ENCODE data around the gene IL1A.
"Not testable (repeated sequence)": the region's sequence is repeated elsewhere in the genome, so short reads cannot be mapped to it uniquely, and the experiment has no call there.

Gene IL1A, protein sequence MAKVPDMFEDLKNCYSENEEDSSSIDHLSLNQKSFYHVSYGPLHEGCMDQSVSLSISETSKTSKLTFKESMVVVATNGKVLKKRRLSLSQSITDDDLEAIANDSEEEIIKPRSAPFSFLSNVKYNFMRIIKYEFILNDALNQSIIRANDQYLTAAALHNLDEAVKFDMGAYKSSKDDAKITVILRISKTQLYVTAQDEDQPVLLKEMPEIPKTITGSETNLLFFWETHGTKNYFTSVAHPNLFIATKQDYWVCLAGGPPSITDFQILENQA

DNA sequence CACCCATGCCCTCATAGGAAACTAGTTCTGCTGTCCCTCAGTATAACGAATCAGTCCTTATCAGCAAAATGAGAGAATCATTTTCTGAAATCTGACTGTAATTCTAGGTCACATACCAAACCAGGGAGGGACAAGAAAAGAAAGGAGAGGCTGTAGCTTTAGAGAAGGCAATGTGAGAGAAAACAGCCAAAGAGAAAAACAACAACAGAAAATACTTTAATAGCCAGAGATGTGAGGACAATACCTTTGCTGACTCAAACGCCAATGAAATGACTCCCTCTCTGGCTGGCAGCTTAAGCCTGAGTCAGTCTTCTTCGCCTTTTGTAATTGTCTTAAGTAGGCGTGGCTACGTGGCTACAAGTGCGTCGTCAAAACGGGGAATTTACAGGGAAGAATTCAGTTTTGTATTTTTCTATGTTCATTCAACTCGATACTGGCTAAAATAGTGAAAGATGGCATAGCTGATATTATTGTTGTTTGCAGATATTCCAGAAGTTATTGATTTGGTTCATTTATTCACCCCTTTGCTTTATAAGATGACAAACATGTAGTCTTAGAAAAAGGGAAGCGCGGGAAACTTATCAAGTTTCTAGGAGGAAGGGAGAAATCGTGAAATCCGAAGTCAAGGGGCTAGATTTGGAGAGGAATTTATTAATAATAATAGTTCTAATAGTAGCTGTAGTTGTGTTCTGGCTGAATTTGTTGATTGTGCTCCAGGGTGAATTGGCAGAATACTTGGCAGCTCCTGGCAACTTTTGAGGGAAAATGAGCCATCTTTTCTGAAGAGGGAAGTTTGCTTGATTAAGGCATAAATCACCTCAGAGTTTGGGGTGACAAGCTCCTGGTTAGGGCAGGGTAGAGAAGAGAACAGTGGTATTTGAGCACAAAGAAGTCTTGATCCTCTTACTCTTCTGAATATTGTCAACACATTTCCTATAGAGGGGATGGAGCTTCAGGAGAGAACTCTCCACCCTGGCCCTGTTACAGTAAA is at the start of gene IL1A:
IL1A (minus strand) TSS at position 295 of the 991 bp plus-strand sequence. CDS start 723 bp downstream, outside the sequence.
- no peak for DNase-seq (ENCODE audit: low read depth in 1 of 2, low spot score in 1 of 2)

DNA sequence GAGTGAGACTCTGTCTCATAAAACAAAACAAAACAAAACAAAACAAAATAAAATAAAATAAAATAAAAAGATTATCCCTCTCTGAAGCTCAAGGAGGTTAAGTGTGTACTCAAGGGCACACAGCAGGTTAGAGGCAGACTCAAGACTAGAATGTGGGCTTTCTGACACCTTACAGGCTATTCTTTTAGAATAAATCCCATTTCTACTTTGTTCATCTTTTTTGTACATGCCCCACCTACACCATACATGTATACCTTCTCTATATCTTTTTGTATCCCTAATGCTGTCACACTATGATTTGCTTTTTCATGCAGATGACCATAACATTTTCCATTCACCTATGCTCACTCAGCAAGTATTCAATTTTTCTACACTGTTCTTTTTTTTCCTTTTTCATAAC is 49.7 kb upstream of the IL1A start:
- no peak for DNase-seq (ENCODE audit: low read depth in 1 of 2, low spot score in 1 of 2)

DNA sequence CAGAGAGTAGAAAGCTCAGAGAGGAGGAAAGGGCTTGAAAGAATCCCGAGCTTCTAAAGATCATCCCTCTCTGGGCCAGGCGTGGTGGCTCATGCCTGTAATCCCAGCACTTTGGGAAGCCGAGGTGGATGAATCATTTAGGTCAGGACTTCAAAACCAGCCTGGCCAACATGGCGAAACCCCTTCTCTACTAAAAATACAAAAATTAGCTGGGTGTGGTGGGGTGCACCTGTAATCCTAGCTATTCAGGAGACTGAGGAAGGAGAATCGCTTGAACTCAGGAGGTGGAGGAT is 49.3 kb upstream of the IL1A start:
- DNase-seq (ENCODE audit: low read depth in 1 of 2, low spot score in 1 of 2), result not testable (repeated sequence)

DNA sequence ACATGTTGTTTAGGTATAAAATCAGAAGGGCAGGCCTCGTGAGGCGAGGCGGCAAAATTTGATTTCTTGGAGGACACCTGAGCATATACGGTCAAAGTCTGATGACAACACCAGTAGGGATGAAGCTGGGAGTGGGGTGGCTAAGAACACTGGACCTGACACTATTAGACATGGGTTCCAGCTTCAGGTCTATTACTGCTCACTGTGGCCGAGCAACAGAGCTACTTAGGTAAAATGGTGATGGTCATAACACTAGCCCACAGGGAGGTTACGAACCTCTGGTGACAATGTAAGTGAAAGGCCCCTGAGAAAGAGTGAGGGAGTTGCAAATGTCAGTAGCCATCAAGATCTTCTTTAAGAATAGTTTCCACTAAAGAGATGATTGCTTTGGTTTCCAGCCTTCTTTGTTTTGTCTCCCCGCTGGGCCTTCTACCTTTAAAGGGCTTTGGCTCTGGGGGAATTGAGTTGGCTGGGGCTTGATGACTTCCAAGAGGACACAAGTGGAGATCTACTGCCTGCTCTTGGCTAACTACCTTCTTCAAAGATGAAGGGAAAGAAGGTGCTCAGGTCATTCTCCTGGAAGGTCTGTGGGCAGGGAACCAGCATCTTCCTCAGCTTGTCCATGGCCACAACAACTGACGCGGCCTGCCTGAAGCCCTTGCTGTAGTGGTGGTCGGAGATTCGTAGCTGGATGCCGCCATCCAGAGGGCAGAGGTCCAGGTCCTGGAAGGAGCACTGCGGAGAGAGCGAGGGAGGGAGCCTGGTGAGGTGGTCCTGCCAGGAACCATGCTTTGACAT is 48.7 kb upstream of the IL1A start:
- no peak for DNase-seq (ENCODE audit: low read depth in 1 of 2, low spot score in 1 of 2)

DNA sequence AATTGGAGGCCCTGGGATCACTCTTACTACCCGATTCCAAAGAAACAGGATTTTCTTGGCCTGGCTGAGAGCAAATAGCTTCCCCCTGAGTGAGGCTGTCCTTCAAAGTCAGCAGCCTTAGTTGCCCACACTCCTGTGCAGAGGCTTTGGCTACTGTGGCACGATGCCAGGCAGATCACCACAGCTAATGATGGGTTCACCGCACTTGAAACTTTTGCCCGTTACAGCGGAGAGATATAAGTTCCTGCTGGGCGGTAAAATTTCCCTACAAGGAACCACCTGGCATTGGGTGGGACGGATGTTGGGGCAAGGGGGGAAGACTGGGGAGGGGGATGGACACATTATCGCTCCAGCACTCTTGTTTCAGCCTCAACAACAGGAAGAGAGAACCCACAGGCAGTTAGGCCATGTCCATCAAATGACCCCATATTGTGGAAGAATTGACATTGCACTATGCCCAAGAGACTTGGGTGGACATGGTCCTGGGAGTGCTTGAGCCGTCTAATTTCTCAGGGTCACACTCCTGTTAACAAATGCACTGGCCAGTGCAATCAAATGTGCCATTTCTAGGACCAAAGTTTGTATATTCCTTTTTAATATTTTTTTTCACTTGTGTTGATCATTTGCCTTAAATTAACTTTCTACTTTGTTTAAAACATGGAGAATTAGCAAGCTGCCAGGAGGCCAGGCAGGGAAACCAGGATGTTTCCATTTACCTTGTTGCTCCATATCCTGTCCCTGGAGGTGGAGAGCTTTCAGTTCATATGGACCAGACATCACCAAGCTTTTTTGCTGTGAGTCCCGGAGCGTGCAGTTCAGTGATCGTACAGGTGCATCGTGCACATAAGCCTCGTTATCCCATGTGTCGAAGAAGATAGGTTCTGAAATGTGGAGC is 47.9 kb upstream of the IL1A start:
- no peak for DNase-seq (ENCODE audit: low read depth in 1 of 2, low spot score in 1 of 2)

DNA sequence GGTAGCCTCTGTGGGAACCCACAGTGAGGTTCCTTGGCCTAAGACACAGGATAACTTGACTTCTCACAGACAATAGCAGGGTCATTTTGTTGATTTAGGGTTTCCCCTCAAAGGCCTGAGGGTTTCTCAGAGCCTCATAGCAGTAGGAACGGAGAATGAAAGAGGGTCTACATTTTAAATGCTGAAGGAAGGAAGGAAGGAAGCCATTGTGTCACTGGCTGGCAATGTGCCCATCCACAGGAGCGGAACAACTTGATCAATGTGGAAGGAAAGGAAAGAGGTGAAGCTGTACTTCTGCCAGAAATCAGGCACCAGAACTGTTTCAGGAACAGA is 47.2 kb upstream of the IL1A start:
- no peak for DNase-seq (ENCODE audit: low read depth in 1 of 2, low spot score in 1 of 2)

DNA sequence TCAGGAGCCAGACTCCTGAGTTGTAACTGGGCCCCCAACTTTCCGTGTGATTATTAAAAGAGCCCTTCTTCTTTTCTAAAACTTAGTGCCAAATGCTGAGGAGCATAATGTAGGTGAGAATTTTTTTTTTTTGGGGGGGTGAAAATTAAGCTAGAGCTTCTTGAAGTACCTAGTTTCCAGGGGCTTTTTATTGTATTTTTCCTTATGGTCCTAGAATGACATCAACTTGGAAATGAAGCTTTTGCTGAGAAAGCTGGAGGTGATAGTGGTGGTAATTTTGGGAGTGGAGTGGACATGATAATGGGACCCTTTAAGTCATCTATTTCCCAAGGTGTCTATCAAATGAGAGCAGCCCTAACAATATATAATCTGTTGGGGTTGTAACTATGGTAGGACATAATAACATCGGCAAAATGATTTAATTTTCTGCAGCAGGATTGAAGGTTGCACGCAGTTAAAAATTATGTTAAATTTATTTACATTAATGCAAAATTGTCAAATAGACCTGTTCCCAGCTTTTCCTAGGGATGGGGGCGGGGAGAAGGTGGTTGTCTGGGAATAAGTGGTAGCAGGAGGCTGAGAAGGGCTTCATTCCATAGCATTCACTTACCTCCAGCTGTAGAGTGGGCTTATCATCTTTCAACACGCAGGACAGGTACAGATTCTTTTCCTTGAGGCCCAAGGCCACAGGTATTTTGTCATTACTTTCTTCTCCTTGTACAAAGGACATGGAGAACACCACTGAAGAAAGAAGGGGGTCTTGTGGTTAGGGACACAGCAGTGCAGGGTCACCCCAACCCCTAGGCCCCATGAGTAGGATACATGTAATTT is 46.6 kb upstream of the IL1A start:
- DNase-seq (ENCODE audit: low read depth in 1 of 2, low spot score in 1 of 2), result no peak

DNA sequence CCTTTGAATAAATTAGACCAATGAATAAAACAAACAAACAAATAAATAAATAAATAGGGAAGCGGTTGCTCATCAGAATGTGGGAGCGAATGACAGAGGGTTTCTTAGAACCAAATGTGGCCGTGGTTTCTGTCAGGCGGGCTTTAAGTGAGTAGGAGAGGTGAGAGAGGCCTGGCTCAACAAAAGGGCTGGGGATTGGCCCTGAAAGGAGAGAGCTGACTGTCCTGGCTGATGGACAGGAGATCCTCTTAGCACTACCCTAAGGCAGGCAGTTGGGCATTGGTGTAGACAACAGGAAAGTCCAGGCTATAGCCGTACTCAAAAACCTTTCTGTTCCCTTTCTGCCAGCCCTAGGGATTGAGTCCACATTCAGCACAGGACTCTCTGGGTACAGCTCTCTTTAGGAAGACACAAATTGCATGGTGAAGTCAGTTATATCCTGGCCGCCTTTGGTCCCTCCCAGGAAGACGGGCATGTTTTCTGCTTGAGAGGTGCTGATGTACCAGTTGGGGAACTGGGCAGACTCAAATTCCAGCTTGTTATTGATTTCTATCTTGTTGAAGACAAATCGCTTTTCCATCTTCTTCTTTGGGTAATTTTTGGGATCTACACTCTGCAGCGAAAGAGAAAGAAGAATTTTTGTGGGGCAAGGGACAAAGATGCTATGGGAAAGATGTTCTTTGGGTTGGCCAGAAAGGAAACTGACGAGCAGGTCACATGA is 45.8 kb upstream of the IL1A start:
- DNase-seq (ENCODE audit: low read depth in 1 of 2, low spot score in 1 of 2), result no peak

DNA sequence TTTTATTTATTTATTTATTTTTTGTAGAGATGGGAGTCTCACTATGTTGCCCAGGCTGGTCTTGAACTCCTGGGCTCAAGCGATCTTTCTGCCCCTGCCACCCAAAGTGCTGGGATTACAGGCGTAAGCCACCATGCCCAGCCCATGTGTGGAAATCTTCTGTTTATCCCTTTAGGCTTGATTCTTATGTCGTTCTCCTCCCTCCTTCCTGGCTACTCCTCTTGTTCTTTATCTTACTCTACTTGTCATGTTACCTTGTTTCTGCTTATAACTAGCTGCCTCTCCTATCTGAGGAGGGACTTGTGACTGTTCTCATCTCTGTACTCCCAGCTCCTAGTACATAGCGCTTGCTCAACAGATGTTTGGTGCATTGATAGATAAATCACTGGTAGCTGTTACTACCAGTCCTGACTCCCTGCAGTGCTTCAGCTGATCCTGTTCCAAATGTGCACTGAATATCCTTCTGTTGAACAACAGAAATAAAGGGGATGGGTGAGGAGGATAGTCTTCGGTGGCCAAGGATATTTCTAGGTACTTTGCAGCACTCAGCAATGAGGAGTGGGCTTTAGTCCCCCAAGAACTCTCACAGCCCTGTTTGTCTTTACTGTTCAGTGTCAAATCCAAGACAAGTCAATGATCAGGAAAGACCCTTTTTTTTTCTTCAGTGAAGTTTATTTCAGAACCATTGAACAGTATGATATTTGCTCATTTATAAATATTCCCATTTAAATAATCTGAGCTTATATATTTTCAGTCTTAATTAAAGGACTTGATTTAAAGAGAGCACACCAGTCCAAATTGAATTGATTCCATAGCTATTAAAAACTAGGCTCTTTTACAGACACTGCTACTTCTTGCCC is 45.0 kb upstream of the IL1A start:
- no peak for DNase-seq (ENCODE audit: low read depth in 1 of 2, low spot score in 1 of 2)

DNA sequence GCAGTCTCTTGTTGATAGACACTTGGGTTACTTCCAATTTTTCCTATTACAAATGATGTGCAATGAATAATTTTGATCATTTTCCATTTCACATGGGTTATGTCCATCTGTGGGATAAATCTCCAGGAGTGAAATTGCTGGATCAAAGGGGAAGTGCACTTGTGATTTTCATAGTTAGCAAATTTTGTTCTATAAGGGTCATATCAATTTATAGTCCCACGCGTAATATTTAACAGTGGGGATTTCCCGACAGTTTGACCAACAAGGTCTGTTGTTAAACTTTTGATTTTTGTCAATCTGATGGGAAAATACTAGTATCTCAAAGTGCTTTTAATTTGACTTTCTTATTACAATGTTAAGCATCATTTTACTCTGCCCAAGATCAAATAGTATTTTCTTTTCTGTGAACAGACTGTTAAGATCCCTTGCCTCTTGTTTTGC is 44.0 kb upstream of the IL1A start:
- DNase-seq (ENCODE audit: low read depth in 1 of 2, low spot score in 1 of 2), result no peak

DNA sequence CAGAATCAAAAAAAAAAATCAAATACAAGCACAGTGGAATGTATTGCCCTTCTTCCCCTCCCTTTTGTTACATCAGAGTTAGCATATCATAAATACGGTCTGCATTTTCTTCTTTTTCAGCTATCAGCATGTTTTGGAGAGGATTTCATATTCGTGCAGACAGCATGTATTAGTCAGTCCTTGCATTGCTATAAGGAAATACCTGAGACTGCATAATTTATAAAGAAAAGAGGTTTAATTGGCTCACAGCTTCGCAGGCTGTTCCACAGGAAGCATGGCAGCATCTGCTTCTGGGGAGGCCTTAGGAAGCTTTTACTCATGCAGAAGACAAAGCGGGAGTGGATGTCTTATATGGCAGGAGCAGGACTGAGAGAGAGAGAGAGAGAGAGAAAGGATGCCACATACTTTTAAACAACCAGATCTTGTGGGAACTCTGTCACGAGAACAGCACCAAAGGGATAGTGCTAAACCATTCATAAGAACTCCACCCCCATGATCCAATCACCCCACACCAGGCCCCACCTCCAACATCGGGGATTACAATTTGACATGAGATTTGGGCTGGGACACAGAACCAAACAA is 43.4 kb upstream of the IL1A start:
- no peak for DNase-seq (ENCODE audit: low read depth in 1 of 2, low spot score in 1 of 2)

DNA sequence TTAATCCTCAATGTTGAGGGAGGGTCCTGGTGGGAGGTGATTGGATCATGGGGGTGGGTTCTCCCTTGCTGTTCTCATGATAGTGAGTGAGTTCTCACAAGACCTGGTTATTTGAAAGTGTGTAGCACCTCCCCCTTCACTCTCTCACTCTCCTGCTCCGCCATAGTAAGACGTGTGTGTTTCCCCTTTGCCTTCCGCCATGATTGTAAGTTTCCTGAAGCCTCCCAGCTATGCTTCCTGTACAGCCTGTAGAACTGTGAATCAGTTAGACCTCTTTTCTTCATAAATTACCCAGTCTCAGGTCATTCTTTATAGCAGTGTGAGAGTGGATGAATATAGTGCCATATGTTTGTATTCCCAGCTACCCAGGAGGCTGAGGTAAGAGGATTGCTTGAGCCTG is 42.7 kb upstream of the IL1A start:
- DNase-seq (ENCODE audit: low read depth in 1 of 2, low spot score in 1 of 2), result no peak

DNA sequence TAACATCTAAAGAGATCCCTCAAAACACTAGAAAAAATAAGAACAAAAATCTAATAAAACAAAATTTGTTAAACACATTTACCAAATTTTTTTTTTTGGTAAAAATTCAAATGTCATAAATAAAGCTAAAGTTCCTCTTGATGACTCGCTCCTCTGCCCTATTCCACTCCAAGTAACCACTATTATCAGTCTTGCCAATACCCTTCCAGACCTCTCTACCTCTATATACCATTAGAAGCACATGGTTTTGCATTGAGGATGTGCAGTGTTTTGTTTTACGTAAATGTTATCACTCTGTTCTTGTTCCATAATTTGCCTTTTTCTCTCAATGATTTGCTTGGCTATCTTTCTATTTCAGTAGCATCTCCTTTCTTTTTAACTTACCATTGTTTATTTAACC is 41.4 kb upstream of the IL1A start:
- DNase-seq (ENCODE audit: low read depth in 1 of 2, low spot score in 1 of 2), result no peak

DNA sequence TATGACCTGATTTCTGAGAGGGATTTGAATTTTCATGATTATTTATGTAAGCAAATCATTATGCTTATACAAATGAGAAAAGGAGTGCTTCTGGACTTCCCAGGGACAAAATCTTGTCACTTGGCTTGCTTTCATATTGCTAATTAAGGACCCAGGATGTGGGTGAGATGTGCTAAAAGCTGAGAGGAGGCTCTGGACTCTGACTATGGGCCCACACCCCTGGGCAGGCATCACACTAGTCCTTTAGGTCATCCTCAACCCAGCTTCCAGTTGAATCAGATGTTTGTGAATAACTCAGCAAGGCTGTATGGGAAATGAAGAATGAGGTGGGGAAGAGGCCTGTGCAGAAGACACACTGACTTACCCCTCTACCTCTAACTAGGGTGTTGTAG is 40.4 kb upstream of the IL1A start:
- no peak for DNase-seq (ENCODE audit: low read depth in 1 of 2, low spot score in 1 of 2)

DNA sequence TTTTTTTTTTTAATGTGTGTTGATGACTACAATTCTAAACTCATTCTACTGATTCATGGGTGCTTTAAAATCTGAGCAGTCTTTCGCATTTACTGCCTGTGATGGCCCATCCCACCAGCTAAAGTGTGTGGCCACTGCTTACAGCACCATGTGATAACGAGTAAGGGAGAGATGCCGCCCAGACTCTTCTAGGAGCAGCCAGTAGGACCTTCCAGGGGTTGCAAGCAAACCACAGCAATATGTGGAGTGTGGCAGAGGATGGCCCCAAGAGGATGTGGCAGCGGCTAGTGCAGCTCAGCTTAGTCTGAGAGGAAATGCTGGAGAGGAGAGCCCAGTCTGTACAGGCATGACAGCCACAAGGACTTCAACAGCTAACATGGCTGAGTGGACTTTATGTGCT is 37.4 kb upstream of the IL1A start:
- DNase-seq (ENCODE audit: low read depth in 1 of 2, low spot score in 1 of 2), result no peak

DNA sequence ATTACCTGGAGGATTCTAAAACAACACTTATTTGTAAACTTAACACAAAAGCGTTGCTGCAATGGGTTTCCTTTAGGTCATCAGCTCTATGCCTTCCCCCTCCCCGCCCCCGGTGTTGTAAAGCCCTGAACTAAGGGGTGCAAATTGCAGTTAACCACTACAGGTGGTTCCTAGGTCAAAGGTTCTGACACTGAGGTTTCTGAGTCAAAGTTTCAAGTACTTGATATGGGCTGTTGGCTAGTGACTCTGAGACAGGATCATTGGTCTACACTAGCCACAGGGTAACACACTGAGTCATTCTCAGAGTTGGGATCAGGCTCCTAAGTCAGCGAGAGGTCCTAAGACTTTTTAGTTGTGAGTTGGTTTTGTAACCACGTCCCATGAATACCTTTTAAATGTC is 36.8 kb upstream of the IL1A start:
- DNase-seq (ENCODE audit: low read depth in 1 of 2, low spot score in 1 of 2), result peak in 1 of 2 donors; percentile 17

DNA sequence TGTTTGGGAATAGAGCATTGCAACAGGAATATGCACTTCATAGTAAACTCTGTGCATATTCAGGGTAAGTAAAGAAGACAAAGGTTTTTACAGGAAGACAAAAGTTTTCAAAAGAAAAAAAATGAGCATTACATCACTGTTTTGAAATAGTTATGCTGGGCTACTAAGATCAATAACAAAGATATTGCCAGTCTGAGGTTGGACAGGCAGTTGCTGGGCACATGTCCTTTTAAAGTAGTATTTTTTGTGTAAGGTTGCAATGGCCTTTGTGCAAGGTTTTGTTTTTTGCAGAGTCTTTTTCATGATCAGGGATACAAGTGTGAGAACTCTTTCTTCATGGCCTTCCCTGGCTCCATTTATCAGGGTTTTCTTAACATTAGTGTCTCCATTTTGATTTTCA is 36.0 kb upstream of the IL1A start:
- DNase-seq (ENCODE audit: low read depth in 1 of 2, low spot score in 1 of 2), result no peak

DNA sequence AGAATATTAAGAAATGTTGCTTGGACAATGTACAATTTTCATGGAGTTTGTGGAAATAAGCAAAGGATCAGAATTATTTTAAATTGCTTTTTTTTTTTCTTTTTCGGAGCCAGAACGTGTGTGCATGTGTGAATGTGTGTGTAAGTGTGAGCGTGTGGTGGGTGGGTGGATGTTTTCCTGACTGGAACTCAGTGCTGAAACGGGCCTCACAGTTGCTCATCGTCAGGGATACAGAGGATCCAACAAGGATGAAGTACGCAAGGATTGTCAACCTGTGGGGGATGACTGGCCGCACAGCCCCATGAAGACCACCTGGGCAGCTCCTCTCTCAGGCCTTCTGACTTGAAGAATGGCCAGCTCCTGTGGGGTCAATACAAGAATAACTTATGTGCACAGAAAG is 34.8 kb upstream of the IL1A start:
- DNase-seq (ENCODE audit: low read depth in 1 of 2, low spot score in 1 of 2), result no peak
